T-cell (primary cell): Measurements from ENCODE around the gene ZNF648. TPM values are rescaled to one million over a fixed set of nuclear protein-coding genes. Genes with fewer than 3 reads are reported as not detected.
"Not testable (repeated sequence)": the region's sequence is repeated elsewhere in the genome, so short reads cannot be mapped to it uniquely, and the experiment has no call there.

Experiments used
- ATAC-seq, 4 experiments: fragments of 200-7000 bp in 3 of 4; fragments of 150-1000 bp in 1 of 4; cut with Tn5 transposase; replicated peaks in 1 of 4; 1 replicate in 3 of 4; 2 replicates in 1 of 4; pipeline ENCODE4 v1.10.0; 2021; ENCODE audit warnings: moderate library complexity in 3 of 4, mild to moderate bottlenecking in 2 of 4, moderate number of reproducible peaks in 1 of 4
- CTCF ChIA-PET, 2 donors: fragments of 300-600 bp; sonication (Branson Sonifier 250); formaldehyde crosslinking; loops; one replicate each; lab custom pipeline; 2022; ENCODE audit warnings: antibody characterized with exemption in 2 of 2; lab: Charles Lee
- POLR2A ChIA-PET, 2 donors: fragments of 300-600 bp; sonication (Branson Sonifier 250); formaldehyde crosslinking; loops; one replicate each; lab custom pipeline; 2022; ENCODE audit warnings: antibody characterized with exemption in 2 of 2; lab: Charles Lee
- DNase-seq, 35 experiments: peaks; one replicate each; pipeline versions ENCODE4 v3.0.0 to v3.0.0-alpha.2; 2013 to 2023
- H3K27ac ChIP-seq: one replicate; pipeline ENCODE4 v1.5.1; 2013; ENCODE audit warnings: low read length
- H3K27me3 ChIP-seq, 2 experiments: replicated peaks in 1 of 2; 1 replicate in 1 of 2; 2 replicates in 1 of 2; pipeline versions ENCODE4 v1.6.1 to v1.7.0; 2013; ENCODE audit warnings: low read length in 1 of 2, mixed read lengths in 1 of 2; ENCODE audit not compliant: control insufficient read depth in 2 of 2, insufficient read depth in 2 of 2; ENCODE audit errors: extremely low read depth in 1 of 2
- H3K36me3 ChIP-seq, 2 donors: 1 replicate in 1 of 2; 2 replicates in 1 of 2; pipeline versions ENCODE4 v1.6.1 to v1.7.0; 2013; ENCODE audit warnings: low read length in 1 of 2; ENCODE audit not compliant: control insufficient read depth in 2 of 2, insufficient read depth in 1 of 2; ENCODE audit errors: extremely low read depth in 1 of 2
- H3K4me1 ChIP-seq, 2 experiments: 1 replicate in 1 of 2; 2 replicates in 1 of 2; pipeline versions ENCODE4 v1.6.1 to v1.7.0; 2013; ENCODE audit warnings: low read length in 2 of 2, mixed read lengths in 1 of 2; ENCODE audit not compliant: insufficient read depth in 2 of 2, control insufficient read depth in 1 of 2; ENCODE audit errors: extremely low read depth in 1 of 2
- H3K4me3 ChIP-seq, 2 donors: 1 replicate in 1 of 2; 2 replicates in 1 of 2; pipeline versions ENCODE4 v1.5.1 to v1.7.0; 2013; ENCODE audit warnings: mild to moderate bottlenecking in 2 of 2, low read length in 1 of 2, moderate library complexity in 1 of 2; ENCODE audit not compliant: control insufficient read depth in 1 of 2; ENCODE audit errors: extremely low read depth in 1 of 2
- H3K9me3 ChIP-seq: 2 replicates; pipeline ENCODE4 v1.7.0; 2013
- H3K27ac Mint-ChIP-seq, 2 donors: one replicate each; pipeline ENCODE4 v1.8.0; 2020 to 2021; ENCODE audit warnings: mild to moderate bottlenecking in 2 of 2, mixed read lengths in 2 of 2
- H3K27me3 Mint-ChIP-seq, 2 donors: one replicate each; pipeline ENCODE4 v1.8.0; 2021 to 2022; ENCODE audit warnings: mixed read lengths in 2 of 2
- H3K36me3 Mint-ChIP-seq: one replicate; pipeline ENCODE4 v1.8.0; 2021; ENCODE audit warnings: mixed read lengths
- H3K4me1 Mint-ChIP-seq, 3 donors: one replicate each; pipeline ENCODE4 v1.8.0; 2020 to 2022; ENCODE audit warnings: mixed read lengths in 3 of 3, mild to moderate bottlenecking in 1 of 3
- H3K4me3 Mint-ChIP-seq, 3 donors: one replicate each; pipeline ENCODE4 v1.8.0; 2020 to 2022; ENCODE audit warnings: mild to moderate bottlenecking in 3 of 3, mixed read lengths in 3 of 3, moderate library complexity in 3 of 3
- H3K9me3 Mint-ChIP-seq, 3 donors: one replicate each; pipeline ENCODE4 v1.8.0; 2020 to 2022; ENCODE audit warnings: mixed read lengths in 3 of 3
- WGBS: methylation state at CpG from one replicate; pipeline ENCODE4 v1.1.5; 2013; ENCODE audit warnings: missing lambda C conversion rate; ENCODE audit not compliant: insufficient coverage; 5-methylcytosine and 5-hydroxymethylcytosine counted together
- total RNA-seq, 35 experiments: library from RNA in 6 of 35; stranded (reverse) in 6 of 35; fragments of 120-200 nt in 1 of 35; gene quantifications; one replicate each; pipeline versions ENCODE4 v1.2.1 to v1.2.4 and lab custom pipeline; 2013 to 2026

The ZNF648 gene
- total RNA-seq, 5 donors from 2014 or later (not counting 1 experiment from before 2014, with no cell fraction given), result not detected

GRCh38 chr1:182010800-182011370 lies 50.6 kb downstream of the ZNF648 start:
- H3K4me1 Mint-ChIP-seq, H3K36me3 ChIP-seq, H3K27ac ChIP-seq, ATAC-seq, H3K36me3 Mint-ChIP-seq, H3K9me3 ChIP-seq, H3K4me3 Mint-ChIP-seq, H3K4me3 ChIP-seq, DNase-seq, CTCF ChIA-PET, H3K27me3 ChIP-seq, H3K27ac Mint-ChIP-seq, H3K4me1 ChIP-seq, POLR2A ChIA-PET: not testable (repeated sequence)
- Mint-ChIP-seq H3K27me3 (peaks cover 9 to 11% of the 10 kb centered on the region in 2 donors), H3K9me3 (peaks cover 0 to 19% (median 10%) of the 10 kb centered on the region in 3 donors)
- WGBS, result 94% methylated on average over 23 of the region's 37 CpGs

DNA sequence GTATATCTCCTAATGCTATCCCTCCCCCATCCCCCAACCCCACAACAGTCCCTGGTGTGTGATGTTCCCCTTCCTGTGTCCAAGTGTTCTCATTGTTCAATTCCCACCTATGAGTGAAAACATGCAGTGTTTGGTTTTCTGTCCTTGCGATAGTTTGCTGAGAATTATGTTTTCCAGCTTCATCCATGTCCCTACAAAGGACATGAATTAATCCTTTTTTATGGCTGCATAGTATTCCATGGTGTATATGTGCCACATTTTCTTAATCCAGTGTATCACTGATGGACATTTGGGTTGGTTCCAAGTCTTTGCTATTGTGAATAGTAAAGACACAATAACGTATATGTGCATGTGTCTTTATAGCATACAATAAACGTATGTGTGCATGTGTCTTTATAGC lies 56.1 kb downstream of the ZNF648 start:
- CTCF ChIA-PET, result not testable (repeated sequence)

GRCh38 chr1:182004601-182005000 lies 56.9 kb downstream of the ZNF648 start:
- ATAC-seq, result no peak
- peaks cover 0 to 10% of the 10 kb centered on the region in 2 experiments for H3K27me3 ChIP-seq
- Mint-ChIP-seq H3K27me3 (peaks cover 14 to 18% of the 10 kb centered on the region in 2 donors), H3K27ac (no peak overlapping the region), H3K9me3 (peaks cover 0 to 14% (median 7%) of the 10 kb centered on the region in 3 donors), H3K36me3 (peaks cover 6% of the 10 kb centered on the region), H3K4me1 (peaks cover 0 to 5% (median 5%) of the 10 kb centered on the region in 3 donors), H3K4me3 (no peak overlapping the region)
- no peak overlapping the region for H3K4me3 ChIP-seq
- peaks cover 0 to 3% of the 10 kb centered on the region in 2 experiments for H3K4me1 ChIP-seq
- H3K36me3 ChIP-seq, result no peaks in the 10 kb centered on the region
- no peaks in the 10 kb centered on the region for H3K9me3 ChIP-seq
- H3K27ac ChIP-seq, result no peak overlapping the region
- 83% methylated on average over 1 of the region's 3 CpGs for WGBS
- no peak for DNase-seq
- ChIA-PET CTCF (no interaction called here), POLR2A (no interaction called here)

More for the DNA sequence above, 56.1 kb downstream of the ZNF648 start:
- H3K36me3 Mint-ChIP-seq, H3K27ac ChIP-seq, H3K4me1 ChIP-seq, H3K36me3 ChIP-seq, H3K27me3 ChIP-seq, H3K4me1 Mint-ChIP-seq, H3K4me3 ChIP-seq, ATAC-seq, H3K4me3 Mint-ChIP-seq, POLR2A ChIA-PET, H3K27ac Mint-ChIP-seq, DNase-seq, H3K9me3 ChIP-seq: not testable (repeated sequence)
- Mint-ChIP-seq H3K9me3 (peaks cover 0 to 19% (median 7%) of the 10 kb centered on the region in 3 donors), H3K27me3 (peaks cover 14 to 18% of the 10 kb centered on the region in 2 donors)
- no CpG with 5 or more reads among the region's 3 CpGs for WGBS
